Stimulated activated CD8-positive, alpha-beta memory T cell treated with anti-CD3 and anti-CD28 coated beads, Interleukin-7, amount 100 ng/mL, for 48 hours (primary cell): Measurements from ENCODE around the gene FOXA2.

Experiments used
- DNase-seq, 2 donors: peaks; one replicate each; pipeline ENCODE4 v3.0.0-alpha.2; 2020; ENCODE audit warnings: low read depth in 1 of 2; ENCODE audit errors: extremely low read depth in 1 of 2

Gene FOXA2

DNA sequence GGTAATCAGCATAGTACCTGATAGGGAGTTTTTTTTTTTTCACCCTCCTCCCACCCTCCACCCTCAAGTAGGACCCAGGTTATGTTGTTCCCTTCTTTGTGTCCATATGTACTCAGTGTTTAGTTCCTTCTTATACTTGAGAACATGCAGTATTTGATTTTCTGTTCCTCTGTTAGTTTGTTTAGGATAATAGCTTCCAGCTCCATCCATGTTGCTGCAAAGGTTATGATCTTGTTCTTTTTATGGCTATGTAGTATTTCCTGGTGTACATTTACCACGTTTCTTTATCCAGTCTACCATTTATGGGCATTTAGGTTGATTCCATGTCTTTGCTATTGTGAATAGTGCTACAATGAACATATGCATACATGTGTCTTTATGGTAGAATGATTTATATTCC lies 41.9 kb downstream of the FOXA2 start:
- no peak for DNase-seq

DNA sequence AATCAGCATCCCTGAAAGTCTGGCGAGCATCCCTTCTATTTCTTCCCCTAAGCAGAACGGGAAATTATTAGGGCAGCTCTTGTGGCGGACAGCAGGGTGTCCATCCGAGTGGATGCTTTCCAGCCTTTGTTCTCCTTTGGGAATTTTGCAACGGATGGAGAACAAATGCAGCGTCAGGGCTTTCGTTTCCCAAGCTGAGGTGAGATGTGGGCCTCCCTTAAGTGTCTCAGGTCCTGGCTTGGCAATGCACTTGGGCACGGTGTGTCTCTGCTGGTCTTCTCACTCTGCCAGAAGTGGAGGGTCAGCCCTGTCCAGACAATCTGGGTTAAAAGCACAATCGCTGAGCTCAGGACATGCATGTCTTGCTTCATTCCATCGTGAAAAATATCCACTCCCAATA lies 43.5 kb downstream of the FOXA2 start:
- no peak for DNase-seq

DNA sequence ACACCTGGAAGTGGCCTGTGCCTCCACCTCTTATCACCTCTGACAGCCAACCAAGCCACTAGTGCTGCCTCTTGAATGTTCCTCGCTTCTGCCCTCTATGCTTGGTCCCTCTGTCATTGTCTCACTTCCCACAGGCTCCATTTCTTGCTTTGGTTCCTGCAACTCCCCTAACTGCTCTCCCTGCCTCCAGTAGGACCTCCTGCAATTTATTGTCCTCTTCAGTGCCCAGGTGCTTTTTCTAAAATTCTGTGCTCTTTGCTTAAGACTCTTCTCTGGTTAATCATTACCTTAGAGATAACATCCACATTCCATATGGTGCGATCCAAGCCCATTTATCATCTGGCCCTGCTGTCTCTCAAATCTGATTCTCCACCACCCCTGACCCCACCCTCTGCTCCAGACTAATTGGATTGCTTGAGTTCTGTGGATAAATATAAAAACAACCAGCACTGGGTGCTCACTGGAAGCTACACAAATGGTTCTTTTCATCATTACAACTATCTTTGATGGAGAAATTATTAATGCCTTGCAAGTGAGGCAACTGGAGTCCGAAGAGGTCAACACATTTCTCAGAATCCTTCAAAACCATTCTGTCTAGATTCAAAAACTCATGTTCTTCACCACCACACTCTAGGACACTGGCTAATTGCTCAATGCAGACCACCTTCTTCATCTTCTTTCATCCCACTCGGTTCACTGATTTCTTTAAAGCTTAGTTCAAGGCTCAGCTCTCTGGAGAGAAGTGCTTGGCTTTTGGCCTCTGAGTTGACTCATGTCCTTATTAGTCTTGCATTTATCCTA lies 47.2 kb downstream of the FOXA2 start:
- no peak for DNase-seq

DNA sequence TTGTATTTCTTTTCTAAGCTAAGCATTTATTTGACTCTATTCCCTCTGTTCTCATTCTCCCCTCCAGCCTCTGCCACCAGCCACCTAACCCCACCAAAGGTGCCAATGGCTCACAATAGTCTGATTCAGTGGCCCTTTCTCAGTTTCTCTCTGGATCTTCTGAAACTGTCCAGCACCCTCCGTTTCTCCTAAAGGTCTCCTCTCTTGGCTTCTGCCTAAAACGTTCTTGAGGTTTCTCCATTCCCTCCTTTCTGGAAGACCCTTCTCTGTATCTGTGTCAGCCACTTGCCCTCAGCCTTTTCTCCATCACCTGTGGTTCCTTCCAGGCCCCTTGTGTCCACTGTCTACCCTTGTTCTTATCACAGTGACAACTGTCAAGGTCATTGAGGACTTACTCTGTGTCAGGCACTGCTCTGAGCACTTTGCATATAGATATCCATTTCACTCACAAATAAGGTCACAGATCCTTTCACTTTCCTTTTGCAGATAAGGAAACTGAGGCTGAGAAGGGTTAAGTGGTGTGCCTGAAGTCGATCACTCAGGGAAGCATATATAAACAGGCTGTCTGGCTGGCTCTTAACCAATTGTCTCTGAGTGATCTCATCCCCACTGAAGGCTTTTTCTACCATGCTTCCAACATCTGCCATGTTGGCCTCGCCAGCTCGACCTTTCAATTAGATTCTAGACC lies 48.1 kb downstream of the FOXA2 start:
- DNase-seq: no peak

DNA sequence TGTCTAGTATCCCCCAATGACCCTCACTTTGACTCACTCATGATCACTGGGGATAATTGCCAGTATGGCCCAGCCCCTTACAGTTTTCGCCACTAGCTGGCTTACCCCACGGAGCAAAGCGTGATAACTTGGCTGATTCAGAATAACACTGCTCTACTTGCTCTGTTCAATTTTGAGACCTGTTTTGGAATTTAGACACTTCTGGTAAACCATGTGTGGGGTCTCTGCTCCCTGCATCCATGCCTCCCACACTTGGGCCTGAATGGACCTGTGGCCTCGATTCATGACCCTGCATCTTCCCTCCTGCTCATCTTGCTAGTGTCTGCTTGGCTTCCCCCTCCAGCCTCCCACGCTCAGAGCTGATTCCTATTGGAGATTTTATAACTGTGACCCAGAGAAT lies 48.9 kb downstream of the FOXA2 start:
- DNase-seq: no peak

DNA sequence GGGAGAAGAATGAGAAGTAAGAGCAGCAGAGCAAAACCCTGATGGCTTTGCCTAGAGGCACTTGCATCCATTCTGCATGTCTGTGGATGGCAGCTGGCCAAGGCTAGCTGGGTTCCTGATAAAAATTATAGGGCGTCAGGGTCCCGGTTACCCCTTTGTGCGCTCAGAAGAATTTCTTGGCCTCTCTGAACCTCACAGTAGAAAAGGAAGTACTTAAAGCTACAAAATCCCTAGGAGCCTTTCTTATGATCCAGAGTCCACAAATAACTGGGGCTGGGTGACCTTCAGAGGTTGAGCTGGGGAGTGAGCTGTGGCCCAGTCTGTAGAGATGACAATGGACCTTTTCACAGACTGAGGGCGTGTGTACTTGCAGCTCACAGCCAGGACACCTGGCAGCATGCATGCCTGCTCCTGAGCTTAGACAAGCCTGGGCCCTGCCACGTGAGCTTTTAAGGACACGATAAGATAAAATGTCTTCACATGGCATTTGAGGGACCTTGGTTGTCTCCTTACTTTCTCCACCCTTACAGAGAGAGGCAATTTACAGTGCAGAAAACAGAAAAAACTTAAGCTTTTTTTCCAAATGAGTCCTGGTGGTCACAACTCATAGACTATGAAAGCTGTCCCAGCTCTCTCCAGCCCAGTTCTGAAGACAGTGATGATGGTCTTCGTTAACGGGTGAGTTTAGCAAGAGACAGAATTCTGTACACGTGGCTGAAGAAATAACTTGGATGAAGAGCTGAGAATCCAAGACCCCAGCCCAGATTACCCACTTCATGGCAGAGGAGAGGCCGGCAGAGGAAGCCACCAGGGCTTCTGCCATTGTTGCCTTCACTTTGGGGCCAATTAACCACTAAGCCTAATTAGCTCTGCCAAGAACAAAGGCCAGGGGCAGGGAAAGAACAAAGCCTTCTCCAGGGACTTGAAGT lies 50.3 kb downstream of the FOXA2 start:
- DNase-seq: no peak

DNA sequence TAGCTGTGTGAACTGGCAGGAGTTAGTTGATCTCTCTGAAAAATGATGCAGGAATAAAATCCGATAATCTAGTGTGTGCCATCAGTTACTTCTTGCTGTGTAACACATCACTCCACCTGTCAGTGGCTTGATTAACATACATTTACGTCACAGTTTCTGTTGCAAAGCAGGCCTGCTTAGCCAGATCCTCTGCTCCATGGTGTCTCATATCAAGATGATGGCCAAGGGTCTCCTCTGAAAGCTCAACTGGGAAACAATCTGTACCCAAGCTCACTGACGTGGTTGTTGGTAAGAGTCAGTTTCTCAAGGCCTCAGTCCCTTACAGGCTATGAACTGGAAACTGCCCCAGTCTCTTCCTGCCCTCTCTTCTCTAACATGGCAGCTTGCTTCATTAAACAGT lies 51.8 kb downstream of the FOXA2 start:
- DNase-seq: no peak

GRCh38 chr20:22531756-22532155 lies 52.6 kb downstream of the FOXA2 start:
- no peak for DNase-seq

- DNase-seq: no peak
These were observed 53.2 kb downstream of the FOXA2 start for GRCh38 chr20:22531056-22531615.
